GM19193 (cell line): Measurements from ENCODE around the gene NCOA3.

Source experiments
- POLR2A ChIP-seq: IDR thresholded peaks from 4 replicates; pipeline ENCODE4 v1.6.1; 2011; ENCODE audit not compliant: insufficient read depth, insufficient read length; ENCODE audit errors: extremely low read depth

Gene NCOA3

DNA sequence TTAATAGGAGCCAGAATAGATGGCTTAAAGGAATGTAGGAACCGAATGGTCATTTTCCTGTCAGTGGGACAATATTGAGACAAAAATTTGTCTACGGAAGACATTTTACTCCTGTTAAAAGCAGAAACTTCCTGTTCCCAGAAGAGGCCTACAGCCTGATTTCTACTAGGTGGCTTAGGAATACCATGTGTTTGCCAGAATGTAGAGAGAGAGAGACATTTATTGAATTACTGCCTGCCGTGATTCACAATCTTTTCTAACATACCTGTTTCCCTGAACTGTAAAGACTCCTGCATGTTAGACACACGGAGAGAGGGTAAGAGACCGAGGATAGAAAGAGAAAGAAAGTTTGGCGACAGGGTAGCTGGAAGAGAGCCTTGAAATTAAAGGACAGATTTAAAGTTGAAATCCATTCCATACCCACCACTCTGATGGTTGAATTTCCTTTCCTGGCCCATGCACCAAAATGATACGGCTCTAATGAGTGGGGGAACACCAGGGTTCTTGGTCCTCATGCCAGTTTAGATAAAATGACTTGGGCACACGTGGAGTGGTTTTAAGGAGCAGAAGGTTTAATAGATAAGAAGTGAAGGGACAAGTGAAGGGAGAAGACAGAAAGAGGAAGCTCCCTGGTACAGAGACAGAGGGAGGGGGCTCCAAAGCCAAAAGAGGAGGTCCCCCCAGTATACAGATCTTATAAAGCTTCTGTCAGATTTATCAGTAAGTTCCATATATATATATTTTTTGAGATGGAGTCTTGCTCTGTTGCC, 22.5 kb downstream of the NCOA3 start:
- no peak for TF ChIP-seq POLR2A

DNA sequence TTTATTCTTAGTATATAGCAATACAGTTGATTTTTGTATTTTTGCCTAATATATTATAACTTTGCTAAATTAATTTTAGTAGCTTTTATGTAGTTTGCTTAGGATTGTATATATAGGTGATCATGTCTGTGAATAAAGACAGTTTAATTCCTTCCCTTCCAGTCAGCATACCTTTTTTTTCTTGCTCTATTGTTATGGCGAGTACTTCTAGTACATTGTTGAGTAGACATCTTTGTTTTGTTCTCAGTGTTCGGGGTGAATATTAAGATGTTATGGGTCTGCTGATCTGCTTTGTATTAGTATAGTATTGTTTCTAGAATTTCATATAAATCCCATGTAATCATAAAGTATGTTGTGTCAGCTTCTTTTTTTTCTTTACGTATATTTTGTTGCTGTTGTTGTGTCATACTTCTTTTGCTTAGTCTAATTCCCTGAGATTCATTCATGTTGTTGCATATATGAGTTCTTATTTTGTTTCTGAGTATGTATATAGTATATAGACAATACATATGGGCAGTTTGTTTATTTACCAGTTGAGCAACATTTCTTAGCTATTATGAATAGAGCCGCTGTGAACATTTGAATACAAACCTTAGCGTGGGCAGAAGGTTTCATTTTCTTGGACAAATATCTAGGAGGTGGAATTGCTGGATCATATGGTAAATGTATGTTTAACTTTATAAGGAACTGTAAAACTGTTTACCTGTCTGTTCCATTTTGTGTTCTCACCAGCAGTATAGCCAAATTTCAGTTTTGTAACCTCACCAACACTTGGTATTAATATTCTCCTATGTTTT, 25.5 kb downstream of the NCOA3 start:
- no peak for TF ChIP-seq POLR2A

DNA sequence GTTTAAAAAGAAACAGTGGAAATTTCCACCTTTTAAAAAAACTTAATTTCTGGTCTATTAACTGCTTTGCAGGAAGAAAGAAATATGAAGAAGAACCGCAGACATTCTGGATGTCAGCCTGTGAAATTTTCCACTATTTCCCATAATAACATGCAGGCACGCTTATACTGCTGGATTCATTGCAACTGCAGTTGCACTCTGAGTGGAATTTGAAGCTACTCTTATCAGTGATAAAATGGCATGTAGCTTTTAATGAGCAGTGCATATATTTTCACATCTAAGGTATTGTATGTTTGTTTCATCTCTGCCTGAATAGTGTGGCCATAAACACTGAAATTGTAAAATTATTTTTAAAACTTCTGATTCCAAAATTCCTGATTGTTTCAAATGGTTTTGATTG, 28.2 kb downstream of the NCOA3 start:
- TF ChIP-seq POLR2A: no peak

DNA sequence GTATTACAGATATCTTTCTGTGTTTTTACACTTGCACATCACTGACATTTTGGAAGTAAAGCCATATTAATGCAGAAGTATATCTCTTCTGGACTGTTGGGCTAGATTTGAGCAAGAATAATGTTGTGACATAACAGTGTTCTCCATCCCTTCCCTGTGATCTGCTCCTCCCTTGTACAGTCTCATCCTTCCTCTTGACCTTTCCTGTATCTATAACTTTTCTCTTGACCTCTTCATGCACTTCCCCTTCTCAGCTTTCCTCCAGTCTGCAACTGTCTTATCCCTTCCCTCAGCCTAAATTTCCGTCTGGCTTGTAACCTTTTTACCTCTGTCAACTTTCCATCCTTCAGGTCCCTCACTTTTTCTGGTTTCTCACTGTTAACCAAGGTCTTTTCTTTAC, 29.8 kb downstream of the NCOA3 start:
- TF ChIP-seq POLR2A: no peak

DNA sequence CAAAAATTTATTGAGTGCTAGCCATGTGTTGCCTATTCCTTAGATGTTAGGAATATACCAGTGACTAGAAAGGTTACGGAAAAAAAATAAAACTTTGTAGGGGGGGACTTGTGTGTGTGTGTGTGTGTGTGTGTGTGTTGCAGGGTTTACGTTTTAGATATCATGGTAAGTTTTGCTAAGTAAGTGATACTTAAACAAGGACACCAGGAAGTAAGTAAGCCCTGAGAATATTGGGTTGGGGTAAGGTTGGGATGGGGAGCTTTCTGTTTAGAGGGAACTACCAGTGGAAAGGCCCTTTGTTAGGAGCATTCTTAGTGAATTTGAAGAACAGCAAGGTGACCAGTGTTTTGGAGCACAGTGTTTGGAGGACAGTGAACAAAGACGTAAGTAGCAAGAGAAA, 30.3 kb downstream of the NCOA3 start:
- no peak for TF ChIP-seq POLR2A

DNA sequence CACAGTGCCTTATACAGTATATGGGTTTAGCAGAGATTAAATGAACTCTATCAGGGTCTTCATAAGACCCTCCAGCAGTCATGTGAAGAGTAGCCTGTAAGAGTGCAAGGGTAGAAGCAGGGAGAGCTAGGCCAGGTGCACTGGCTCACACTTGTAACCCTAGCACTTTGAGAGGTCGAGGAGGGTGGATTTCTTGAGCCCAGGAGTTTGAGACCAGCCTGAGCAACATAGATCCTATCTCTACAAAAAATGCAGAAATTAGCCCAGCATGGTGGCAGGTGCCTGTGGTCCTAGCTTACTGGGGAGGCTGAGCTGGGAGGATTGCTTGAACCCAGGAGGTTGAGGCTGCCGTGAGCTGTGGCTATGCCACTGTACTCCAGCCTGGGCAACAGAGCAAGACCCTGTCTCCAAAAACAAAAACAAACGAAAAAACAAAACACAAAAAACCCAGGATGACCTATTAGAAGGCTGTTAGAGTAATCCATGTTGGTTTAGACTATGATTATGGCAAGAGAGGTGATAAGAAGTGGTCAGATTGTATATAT, 31.9 kb downstream of the NCOA3 start:
- no peak for TF ChIP-seq POLR2A

DNA sequence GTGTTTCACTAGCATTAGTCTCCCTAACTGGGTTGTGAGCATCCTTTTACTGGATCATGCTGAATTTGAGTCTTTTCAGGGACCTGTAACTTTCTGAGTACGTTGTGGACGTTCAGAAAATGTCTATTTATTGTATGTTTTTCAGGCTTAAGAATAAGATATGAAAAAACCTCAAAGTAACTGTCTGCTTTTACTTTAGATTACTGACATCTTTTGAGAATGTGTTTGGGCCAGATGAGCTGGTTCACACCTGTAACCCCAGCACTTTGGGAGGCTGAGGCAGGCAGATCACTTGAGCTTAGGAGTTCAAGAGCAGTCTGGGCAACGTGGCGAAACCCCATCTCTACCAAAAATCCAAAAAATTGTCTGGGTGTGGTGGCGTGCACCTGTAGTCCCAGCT, 32.7 kb downstream of the NCOA3 start:
- no peak for TF ChIP-seq POLR2A

DNA sequence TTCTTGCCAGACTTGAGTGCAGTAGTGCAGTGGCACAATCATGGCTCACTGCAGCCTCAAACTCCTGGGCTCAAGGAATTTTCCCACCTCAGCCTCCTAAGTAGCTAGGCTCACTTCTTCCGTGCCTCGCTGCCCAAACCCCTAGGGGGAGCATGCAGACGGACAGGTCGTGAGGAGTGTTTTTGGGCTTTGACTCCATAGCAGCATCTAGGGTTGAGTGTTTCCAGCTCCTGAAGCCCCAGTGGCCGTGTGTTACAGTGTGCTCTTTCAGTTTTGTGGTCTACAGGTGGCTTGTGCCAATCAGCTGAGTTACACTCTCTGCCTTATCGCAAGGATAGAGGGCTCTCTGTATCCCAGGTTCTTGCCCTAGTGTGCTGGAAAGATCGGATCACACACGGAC, 33.4 kb downstream of the NCOA3 start:
- no peak for TF ChIP-seq POLR2A

DNA sequence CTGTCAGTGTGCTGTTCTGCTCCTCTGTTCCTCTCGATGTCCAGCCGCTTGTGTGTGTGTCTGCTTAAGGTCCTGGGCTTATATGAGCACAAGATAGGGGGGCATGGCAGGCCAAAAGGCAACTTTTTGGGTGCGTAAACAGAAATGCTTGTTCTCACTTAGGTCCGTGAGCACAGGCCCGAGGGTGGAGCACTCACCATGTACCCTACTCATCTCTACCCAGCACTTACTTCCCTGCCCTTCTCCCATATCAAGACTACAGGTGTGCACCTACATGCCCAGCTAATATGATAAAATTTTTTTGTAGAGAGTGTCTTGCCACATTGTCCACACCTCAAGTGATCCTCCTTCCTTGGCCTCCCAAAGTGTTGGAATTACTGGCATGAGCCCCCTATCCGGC, 34.3 kb downstream of the NCOA3 start:
- TF ChIP-seq POLR2A: no peak

DNA sequence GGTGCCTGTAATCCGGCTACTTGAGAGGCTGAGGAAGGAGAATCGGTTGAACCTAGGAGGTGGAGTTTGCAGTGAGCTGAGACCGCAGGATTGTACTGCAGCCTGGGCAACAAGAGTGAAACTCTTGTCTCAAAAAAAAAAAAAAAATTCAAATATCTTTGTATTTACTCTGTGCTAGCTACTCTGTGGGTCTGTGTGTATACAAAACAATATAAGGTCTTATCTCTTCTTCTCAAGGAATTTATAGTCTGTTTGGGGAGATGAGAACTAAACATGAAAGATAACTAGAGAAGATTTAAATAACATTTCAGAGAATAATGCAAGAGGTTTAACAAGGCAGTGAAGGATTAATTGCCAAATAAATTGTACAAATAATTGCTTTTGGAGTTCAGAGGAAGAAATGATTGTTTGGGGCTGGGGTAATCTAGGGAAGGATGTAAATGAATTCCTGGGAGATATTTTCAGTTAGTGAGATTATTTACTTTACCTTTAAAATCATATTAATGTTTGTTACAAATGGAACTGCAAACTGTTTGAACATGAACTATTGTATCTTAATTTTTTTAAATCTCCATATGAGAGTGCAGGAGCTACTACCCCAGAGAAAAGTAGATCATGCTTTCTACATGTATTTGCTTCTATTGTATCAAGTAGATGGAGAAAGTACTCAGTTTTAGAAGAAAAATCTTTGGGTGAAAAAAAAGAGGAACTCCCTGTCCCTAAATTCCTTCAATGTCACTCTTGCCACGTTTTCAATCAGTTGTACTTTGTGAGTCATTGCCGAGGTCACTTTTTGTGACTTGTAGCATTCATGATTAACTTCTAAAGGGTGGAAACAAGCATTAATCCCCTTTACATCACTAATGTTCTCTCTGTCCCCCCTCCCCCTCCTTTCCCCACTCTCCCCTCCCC, 39.0 kb downstream of the NCOA3 start:
- TF ChIP-seq POLR2A: no peak

DNA sequence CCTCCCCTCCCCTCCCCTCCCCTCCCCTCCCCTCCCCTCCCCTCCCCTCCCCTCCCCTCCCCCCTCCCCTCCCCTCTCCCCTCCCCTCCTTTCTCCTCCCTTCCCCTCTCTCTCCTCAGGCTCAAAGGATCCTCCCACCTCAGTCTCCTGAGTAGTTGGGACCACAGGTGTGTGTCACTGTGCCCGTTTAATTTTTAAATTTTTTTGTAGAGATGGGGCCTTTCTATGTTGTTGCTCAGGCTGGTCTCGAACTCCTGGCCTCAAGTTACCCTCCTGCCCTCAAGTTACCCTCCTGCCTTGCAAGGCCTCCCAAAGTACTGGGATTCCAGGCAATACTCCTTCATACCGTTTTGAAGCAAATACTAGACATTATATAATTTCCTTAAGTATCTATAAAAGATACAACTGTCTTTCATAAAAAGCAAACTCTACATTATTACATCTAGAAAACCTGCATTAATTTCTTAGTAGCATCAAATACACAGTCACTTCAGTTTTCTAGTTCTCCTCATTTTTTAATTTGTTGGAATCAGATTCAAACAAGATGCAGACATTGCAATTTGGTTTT, 39.8 kb downstream of the NCOA3 start:
- TF ChIP-seq POLR2A: no peak

DNA sequence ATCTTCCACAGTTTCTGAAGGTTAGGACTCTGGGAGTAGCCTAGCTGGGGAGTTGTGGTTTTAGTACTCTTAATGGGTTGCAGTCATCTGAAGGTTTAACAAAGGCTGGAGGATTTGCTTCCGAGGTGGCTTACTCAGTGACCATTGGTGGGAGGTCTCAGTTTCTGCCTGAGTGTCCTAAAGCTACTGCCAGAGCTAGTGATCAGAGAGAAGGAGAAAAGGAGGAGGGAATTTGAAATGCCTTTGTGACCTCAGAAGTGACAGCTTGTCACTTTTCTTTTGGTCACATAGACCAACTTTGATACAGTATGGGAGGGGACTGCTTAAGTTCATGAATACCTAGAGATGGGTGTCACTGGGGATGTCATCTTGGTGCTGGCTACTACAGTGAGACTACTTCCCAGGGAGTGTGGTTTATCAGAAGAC, 41.3 kb downstream of the NCOA3 start:
- no peak for TF ChIP-seq POLR2A

DNA sequence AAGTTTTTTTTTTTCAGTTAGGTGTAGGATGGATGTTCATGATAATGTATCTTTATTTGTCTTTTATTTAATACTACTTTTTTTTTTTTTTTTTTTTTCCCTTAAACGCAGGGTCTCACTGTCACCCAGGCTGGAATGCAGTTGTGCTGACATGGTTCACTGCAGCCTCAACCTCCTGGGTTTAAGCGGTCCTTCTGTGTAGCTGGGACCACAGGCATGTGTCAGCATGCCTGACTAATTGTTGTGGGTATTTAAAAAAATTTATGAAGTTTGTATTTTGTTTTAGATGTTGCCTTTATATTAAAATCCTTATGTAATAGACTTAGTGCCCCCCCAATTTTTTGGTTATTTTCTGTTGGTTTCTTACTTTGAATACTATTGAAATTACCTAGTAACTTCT, 42.6 kb downstream of the NCOA3 start:
- TF ChIP-seq POLR2A: no peak

DNA sequence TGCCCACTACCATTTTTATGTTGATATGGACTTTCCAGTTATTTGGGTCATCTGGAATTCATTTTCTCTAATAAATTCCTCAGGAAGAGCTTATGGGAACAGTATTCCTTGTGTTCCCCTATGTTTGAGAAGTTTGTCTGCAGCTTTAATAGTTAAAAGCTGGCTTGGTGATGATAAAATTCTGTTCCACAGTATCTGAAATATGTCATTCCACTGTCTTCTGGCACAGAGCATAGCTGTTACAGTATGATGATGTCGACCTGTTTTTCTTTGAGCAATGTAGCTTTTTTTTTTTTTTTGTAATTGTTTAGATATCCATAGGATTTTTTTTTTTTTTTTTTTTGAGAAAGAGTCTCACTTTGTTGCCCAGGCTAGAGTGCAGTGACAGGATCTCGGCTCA, 43.2 kb downstream of the NCOA3 start:
- TF ChIP-seq POLR2A: no peak

DNA sequence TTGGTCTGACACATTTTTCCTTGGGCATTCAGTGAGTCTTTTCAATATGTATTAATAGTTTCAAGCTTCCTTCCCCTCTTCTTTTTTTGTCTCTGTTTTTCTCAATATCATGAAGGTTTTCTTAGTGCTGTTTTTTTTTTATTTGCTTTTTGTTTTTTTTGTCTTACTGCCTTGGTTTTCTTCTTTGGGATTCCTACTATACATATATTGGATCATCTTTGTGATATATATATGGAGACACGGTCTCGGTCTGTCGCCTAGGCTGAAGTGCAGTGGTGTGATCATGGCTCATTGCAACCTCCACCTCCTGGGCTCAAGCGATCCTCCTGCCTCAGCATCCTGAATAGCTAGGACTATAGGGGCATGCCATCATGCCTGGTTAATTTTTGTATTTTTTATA, 43.8 kb downstream of the NCOA3 start:
- TF ChIP-seq POLR2A: no peak
